Mucosa of rectum (tissue), 2 donors: ENCODE data around the gene CYP19A1.

Experiments
- H3K27ac ChIP-seq, 2 donors: one replicate each; pipeline ENCODE4 v1.7.0; 2013; ENCODE audit warnings: inconsistent platforms in 2 of 2, low read depth in 2 of 2, low read length in 2 of 2
- H3K27me3 ChIP-seq, 2 donors: one replicate each; pipeline ENCODE4 v1.7.0; 2013; ENCODE audit warnings: low read length in 2 of 2; ENCODE audit not compliant: control insufficient read depth in 2 of 2, insufficient read depth in 2 of 2
- H3K36me3 ChIP-seq, 2 donors: one replicate each; pipeline ENCODE4 v1.7.0; 2013; ENCODE audit warnings: low read length in 2 of 2; ENCODE audit not compliant: control insufficient read depth in 2 of 2, insufficient read depth in 2 of 2
- H3K4me1 ChIP-seq, 2 donors: one replicate each; pipeline ENCODE4 v1.7.0; 2013; ENCODE audit warnings: low read length in 2 of 2, mild to moderate bottlenecking in 1 of 2; ENCODE audit not compliant: control insufficient read depth in 2 of 2, insufficient read depth in 2 of 2
- H3K4me3 ChIP-seq, 2 donors: one replicate each; pipeline ENCODE4 v1.7.0; 2013; ENCODE audit warnings: low read length in 2 of 2
- H3K9ac ChIP-seq, 2 donors: one replicate each; pipeline ENCODE4 v1.7.0; 2013; ENCODE audit warnings: low read length in 2 of 2, low read depth in 1 of 2, mild to moderate bottlenecking in 1 of 2
- H3K9me3 ChIP-seq, 2 donors: one replicate each; pipeline ENCODE4 v1.7.0; 2013; ENCODE audit warnings: low read length in 2 of 2; ENCODE audit not compliant: control insufficient read depth in 2 of 2
- donor health status: healthy.
- donor health status: Normal muscosa, but diverticular disease.

The CYP19A1 gene

DNA sequence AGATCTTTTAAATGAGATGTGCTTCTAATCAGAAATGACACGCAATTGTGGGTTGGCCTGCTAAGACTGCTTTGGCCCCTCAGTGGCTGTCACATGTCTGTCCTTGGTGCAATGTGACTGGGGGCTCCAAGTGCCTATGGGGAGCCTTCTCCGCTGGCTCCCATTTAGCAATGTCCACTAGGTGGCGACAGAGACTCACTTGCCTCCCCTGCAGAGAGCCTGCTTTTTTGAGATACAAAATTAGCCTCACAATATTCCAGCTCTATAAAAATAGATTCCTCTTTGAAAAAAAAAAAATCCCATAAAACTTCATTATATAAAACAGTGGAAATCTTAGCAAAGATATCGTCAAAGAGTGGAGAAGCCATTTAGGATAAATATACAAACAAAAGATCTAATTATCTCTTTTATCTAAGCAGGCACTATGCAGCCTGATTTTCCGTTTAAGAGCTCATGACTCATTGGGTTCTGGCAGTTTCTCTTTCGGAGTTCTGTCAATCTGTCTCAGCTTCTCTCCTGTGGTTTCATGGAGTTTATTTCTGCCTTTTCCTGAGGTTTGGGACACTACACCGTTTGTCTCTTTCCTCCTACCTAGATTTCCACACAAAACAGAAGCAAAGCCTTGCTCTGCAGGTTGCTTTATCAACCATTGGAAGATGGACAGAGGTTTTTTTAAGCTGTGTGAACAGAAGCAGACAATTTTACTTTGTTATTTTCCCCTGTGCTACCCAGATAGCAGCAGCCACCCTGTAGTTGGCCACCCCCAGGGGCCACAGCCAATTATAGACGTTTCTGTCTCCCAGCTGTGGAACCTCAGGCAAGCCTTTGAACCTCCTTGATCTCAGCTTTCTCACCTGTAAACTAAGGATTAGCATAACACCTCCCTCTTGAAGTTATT is 175.3 kb downstream of the CYP19A1 start:
- Histone ChIP-seq H3K4me1 (no peaks in the 10 kb centered on the region), H3K4me3 (peak overlapping the region; percentile 11 to 29), H3K36me3 (no peaks in the 10 kb centered on the region), H3K27me3 (no peaks in the 10 kb centered on the region), H3K9me3 (no peaks in the 10 kb centered on the region), H3K9ac (peak overlapping the region in 1 of 2 donors; percentile 26), H3K27ac (peak overlapping the region in 1 of 2 donors; percentile 25)

GRCh38 chr15:51161491-51162220 is 176.7 kb downstream of the CYP19A1 start:
- Histone ChIP-seq H3K4me3 (no peak overlapping the region), H3K36me3 (no peaks in the 10 kb centered on the region), H3K9me3 (no peaks in the 10 kb centered on the region), H3K9ac (no peak overlapping the region), H3K4me1 (no peaks in the 10 kb centered on the region), H3K27me3 (no peaks in the 10 kb centered on the region), H3K27ac (no peak overlapping the region)

DNA sequence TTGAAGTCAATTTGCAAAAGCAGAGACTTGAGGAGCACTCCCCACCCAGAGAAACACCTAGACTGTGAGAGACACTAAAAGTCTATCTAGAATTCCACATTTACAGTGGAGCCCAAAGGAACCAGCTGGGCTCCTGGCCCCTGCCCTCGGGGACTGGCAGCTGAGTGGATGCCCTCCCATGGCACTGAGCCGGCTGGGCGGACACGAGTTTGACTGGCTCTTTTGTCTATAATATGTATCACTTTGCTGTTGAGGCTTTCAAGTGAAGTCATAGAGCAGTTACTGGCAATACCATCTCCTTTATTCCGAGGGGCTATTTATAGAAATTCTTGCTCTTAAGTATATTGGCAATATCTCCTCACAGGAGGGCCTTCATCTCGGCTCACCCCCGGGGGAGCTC is 177.9 kb downstream of the CYP19A1 start:
- Histone ChIP-seq H3K9me3 (no peaks in the 10 kb centered on the region), H3K27me3 (no peaks in the 10 kb centered on the region), H3K27ac (no peak overlapping the region), H3K36me3 (no peaks in the 10 kb centered on the region), H3K4me3 (no peak overlapping the region), H3K4me1 (no peaks in the 10 kb centered on the region), H3K9ac (no peak overlapping the region)
